Left ventricle myocardium inferior (tissue), 1 donor: ENCODE data around the gene CDH12. TPM values are rescaled to one million over a fixed set of nuclear protein-coding genes. Genes with fewer than 3 reads are reported as not detected.

ENCODE experiments used
- DNase-seq: peaks from one replicate; pipeline ENCODE4 v3.0.0-alpha.2; 2020
- H3K27ac ChIP-seq: fragments of 200-600 bp; replicated peaks from 2 replicates; pipeline ENCODE4 v1.8.0; 2021
- H3K27me3 ChIP-seq: fragments of 200-600 bp; 2 replicates; pipeline ENCODE4 v1.8.0; 2021; ENCODE audit warnings: low read depth
- H3K36me3 ChIP-seq: fragments of 200-600 bp; 2 replicates; pipeline ENCODE4 v1.8.0; 2021
- H3K4me1 ChIP-seq: fragments of 200-600 bp; 2 replicates; pipeline ENCODE4 v1.8.0; 2021
- H3K4me3 ChIP-seq: fragments of 200-600 bp; 2 replicates; pipeline ENCODE4 v1.8.0; 2021; ENCODE audit warnings: mild to moderate bottlenecking, moderate library complexity
- H3K9me3 ChIP-seq: fragments of 200-600 bp; replicated peaks from 2 replicates; pipeline ENCODE4 v1.8.0; 2021
- intact Hi-C: fragments of 100-400 bp; cut with micrococcal nuclease; formaldehyde crosslinking; loops from one replicate; pipeline ENCODE4 v1.11.0; 2022
- total RNA-seq: library from RNA; stranded (reverse); fragmentation: NEBNext Ultra II Directional; extraction: Animal tissue kit (Norgen Biotek cat#: 25700); gene quantifications from one replicate; pipeline ENCODE4 v1.2.1, GENCODE V29; 2021
- TF ChIP-seq, protein P1 (sequence below): fragments of 200-600 bp; IDR thresholded peaks from 2 replicates; pipeline ENCODE4 v1.8.0; 2021; ENCODE audit warnings: antibody characterized with exemption, mild to moderate bottlenecking, borderline replicate concordance
- donor health status: DM: no; HTN: yes; CAD: no; lungs with severe emphysema.

Gene CDH12
- total RNA-seq, 1 donor from 2014 or later, result not detected

GRCh38 chr5:22470408-22470807 lies 382.7 kb downstream of the CDH12 start:
- no peak overlapping the region for H3K4me3 ChIP-seq
- DNase-seq, result no peak
- TF ChIP-seq, protein P1, sequence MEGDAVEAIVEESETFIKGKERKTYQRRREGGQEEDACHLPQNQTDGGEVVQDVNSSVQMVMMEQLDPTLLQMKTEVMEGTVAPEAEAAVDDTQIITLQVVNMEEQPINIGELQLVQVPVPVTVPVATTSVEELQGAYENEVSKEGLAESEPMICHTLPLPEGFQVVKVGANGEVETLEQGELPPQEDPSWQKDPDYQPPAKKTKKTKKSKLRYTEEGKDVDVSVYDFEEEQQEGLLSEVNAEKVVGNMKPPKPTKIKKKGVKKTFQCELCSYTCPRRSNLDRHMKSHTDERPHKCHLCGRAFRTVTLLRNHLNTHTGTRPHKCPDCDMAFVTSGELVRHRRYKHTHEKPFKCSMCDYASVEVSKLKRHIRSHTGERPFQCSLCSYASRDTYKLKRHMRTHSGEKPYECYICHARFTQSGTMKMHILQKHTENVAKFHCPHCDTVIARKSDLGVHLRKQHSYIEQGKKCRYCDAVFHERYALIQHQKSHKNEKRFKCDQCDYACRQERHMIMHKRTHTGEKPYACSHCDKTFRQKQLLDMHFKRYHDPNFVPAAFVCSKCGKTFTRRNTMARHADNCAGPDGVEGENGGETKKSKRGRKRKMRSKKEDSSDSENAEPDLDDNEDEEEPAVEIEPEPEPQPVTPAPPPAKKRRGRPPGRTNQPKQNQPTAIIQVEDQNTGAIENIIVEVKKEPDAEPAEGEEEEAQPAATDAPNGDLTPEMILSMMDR, result no peak
- H3K9me3 ChIP-seq, result no peaks in the 10 kb centered on the region
- no peaks in the 10 kb centered on the region for H3K36me3 ChIP-seq
- H3K27me3 ChIP-seq, result no peaks in the 10 kb centered on the region
- intact Hi-C loops, result no loop called here
- H3K4me1 ChIP-seq, result no peaks in the 10 kb centered on the region
- H3K27ac ChIP-seq, result no peak overlapping the region

DNA sequence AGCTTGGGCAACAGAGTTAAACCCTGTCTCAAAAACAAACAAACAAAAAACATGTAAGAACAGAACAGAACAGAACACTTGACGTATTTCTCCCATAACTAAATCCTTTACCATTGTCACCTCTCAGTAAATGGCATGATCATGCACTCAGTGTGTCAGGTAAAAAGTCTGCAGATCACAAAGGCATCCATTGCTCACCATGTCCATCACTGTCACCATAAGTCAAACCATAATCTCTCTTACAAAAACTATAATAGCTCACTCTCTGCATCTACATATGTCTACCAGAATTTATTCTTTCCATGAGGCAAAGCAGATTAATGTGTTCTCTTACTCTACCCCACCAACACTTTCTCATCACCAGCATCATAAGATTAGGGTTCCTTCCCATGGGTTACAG lies 387.5 kb downstream of the CDH12 start:
- Histone ChIP-seq H3K27ac (no peak overlapping the region), H3K27me3 (no peaks in the 10 kb centered on the region), H3K9me3 (no peaks in the 10 kb centered on the region), H3K4me3 (no peak overlapping the region), H3K36me3 (no peaks in the 10 kb centered on the region), H3K4me1 (no peaks in the 10 kb centered on the region)
- DNase-seq, result no peak
- TF ChIP-seq, protein P1, result no peak
- intact Hi-C loops, result no loop called here

DNA sequence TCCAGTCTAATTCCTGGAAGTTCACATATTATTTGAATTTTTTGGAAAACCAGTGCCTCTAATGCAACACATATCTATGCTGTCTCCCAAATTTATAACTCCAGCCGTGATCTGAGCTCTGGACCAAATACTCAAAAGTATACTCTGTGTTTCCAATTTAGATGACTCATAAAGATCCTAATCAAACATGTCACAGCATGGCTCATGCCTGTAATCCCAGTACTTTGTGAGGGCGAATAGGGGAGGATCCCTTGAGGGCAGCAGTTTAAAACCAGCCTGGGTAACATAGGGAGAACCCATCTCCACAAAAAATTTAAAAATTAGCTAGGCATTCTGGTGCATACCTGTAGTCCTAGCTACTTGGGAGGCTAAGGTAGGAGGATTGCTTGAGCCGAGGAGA lies 388.0 kb downstream of the CDH12 start:
- Histone ChIP-seq H3K9me3 (no peaks in the 10 kb centered on the region), H3K4me3 (no peak overlapping the region), H3K27ac (no peak overlapping the region), H3K27me3 (no peaks in the 10 kb centered on the region), H3K4me1 (no peaks in the 10 kb centered on the region), H3K36me3 (no peaks in the 10 kb centered on the region)
- no peak for DNase-seq
- intact Hi-C loops, result no loop called here
- TF ChIP-seq, protein P1, result no peak

- intact Hi-C loops, result no loop called here
- Histone ChIP-seq H3K4me3 (no peak overlapping the region), H3K27ac (no peak overlapping the region), H3K4me1 (no peaks in the 10 kb centered on the region), H3K36me3 (no peaks in the 10 kb centered on the region), H3K9me3 (no peaks in the 10 kb centered on the region), H3K27me3 (no peaks in the 10 kb centered on the region)
- no peak for DNase-seq
- TF ChIP-seq, protein P1, result no peak
These were observed 393.0 kb downstream of the CDH12 start for GRCh38 chr5:22460189-22460588.

DNA sequence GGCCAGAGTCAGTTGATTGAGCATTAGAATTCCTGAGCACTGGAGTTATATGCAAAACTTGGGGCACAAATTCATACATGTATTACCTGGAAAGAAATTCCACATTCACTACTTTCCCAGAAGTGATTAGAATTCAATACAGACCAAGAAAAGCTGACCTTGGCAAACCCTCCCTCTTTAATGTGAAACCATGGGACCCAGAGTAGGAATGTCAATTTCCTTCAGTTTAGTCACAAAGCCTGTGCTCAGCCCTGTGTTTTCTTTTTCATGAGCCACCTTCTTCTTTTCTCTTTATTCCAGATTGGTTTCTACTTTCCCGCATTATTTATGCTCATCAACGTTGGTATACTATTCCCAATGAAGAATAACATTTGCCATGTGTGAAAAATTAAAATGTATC lies 420.2 kb downstream of the CDH12 start:
- TF ChIP-seq, protein P1, result no peak
- Histone ChIP-seq H3K27me3 (no peaks in the 10 kb centered on the region), H3K4me1 (no peaks in the 10 kb centered on the region), H3K4me3 (no peak overlapping the region), H3K9me3 (no peaks in the 10 kb centered on the region), H3K36me3 (no peaks in the 10 kb centered on the region), H3K27ac (no peak overlapping the region)
- no peak for DNase-seq
- intact Hi-C loops, result no loop called here

GRCh38 chr5:22431840-22432239 lies 421.3 kb downstream of the CDH12 start:
- Histone ChIP-seq H3K4me1 (no peaks in the 10 kb centered on the region), H3K4me3 (no peak overlapping the region), H3K36me3 (no peaks in the 10 kb centered on the region), H3K27me3 (no peaks in the 10 kb centered on the region), H3K27ac (no peak overlapping the region), H3K9me3 (peaks cover 3% of the 10 kb centered on the region)
- intact Hi-C loops, result no loop called here
- TF ChIP-seq, protein P1, result no peak
- no peak for DNase-seq
